Left ventricle myocardium inferior (tissue), 1 donor: ENCODE results near the gene PTGR3. TPM values are rescaled to one million over a fixed set of nuclear protein-coding genes. Genes with fewer than 3 reads are reported as not detected.

Experiments
- DNase-seq: peaks from one replicate; pipeline ENCODE4 v3.0.0-alpha.2; 2020
- H3K27ac ChIP-seq: fragments of 200-600 bp; replicated peaks from 2 replicates; pipeline ENCODE4 v1.8.0; 2021
- H3K27me3 ChIP-seq: fragments of 200-600 bp; 2 replicates; pipeline ENCODE4 v1.8.0; 2021; ENCODE audit warnings: low read depth
- H3K36me3 ChIP-seq: fragments of 200-600 bp; 2 replicates; pipeline ENCODE4 v1.8.0; 2021
- H3K4me1 ChIP-seq: fragments of 200-600 bp; 2 replicates; pipeline ENCODE4 v1.8.0; 2021
- H3K4me3 ChIP-seq: fragments of 200-600 bp; 2 replicates; pipeline ENCODE4 v1.8.0; 2021; ENCODE audit warnings: mild to moderate bottlenecking, moderate library complexity
- H3K9me3 ChIP-seq: fragments of 200-600 bp; replicated peaks from 2 replicates; pipeline ENCODE4 v1.8.0; 2021
- CTCF ChIP-seq: fragments of 200-600 bp; IDR thresholded peaks from 2 replicates; pipeline ENCODE4 v1.8.0; 2021; ENCODE audit warnings: antibody characterized with exemption, mild to moderate bottlenecking, borderline replicate concordance
- intact Hi-C: fragments of 100-400 bp; cut with micrococcal nuclease; formaldehyde crosslinking; loops from one replicate; pipeline ENCODE4 v1.11.0; 2022
- total RNA-seq: library from RNA; stranded (reverse); fragmentation: NEBNext Ultra II Directional; extraction: Animal tissue kit (Norgen Biotek cat#: 25700); gene quantifications from one replicate; pipeline ENCODE4 v1.2.1, GENCODE V29; 2021
- donor health status: DM: no; HTN: yes; CAD: no; lungs with severe emphysema.

Gene PTGR3
- total RNA-seq, 1 donor from 2014 or later: 77.3 TPM

GRCh38 chr18:75167137-75167536 is 41.8 kb downstream of the PTGR3 start:
- no peak for TF ChIP-seq CTCF
- no peak for DNase-seq
- Histone ChIP-seq H3K27me3 (no peaks in the 10 kb centered on the region), H3K27ac (peak overlapping the region; percentile 89), H3K9me3 (peaks cover 6% of the 10 kb centered on the region), H3K4me3 (peak overlapping the region; percentile 52), H3K4me1 (peaks cover 38% of the 10 kb centered on the region), H3K36me3 (no peaks in the 10 kb centered on the region)
- intact Hi-C loops: no loop called here

DNA sequence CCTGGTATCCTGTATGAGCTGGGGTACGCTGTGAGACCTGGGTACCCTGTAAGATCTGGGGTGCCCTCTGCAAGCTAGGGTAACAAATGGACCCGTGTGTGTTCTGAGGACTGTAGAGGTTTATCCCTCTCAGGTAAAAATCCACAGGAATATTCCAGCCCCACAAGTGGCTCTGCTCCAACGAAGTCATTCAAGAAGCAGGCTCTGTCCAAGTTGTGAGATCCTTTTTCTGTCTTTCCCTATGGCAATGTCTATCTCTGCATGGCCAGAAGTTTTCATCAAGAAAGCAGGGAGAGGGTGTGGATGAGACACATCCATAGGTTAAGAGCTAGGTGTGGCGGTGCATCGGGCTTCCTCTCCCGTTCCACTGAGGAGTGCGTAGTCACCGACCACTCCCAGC is 43.0 kb downstream of the PTGR3 start:
- intact Hi-C loops: no loop called here

GRCh38 chr18:75164479-75164878 is 44.5 kb downstream of the PTGR3 start:
- H3K9me3 ChIP-seq: peaks cover 6% of the 10 kb centered on the region
- TF ChIP-seq CTCF: no peak
- H3K4me3 ChIP-seq: no peak overlapping the region
- H3K27ac ChIP-seq: no peak overlapping the region
- intact Hi-C loops: no loop called here
- no peaks in the 10 kb centered on the region for H3K36me3 ChIP-seq
- H3K4me1 ChIP-seq: peaks cover 47% of the 10 kb centered on the region
- DNase-seq: no peak
- H3K27me3 ChIP-seq: no peaks in the 10 kb centered on the region

More for the DNA sequence above, 43.0 kb downstream of the PTGR3 start:
- no peak for TF ChIP-seq CTCF
- Histone ChIP-seq H3K36me3 (no peaks in the 10 kb centered on the region), H3K9me3 (peaks cover 6% of the 10 kb centered on the region), H3K4me3 (no peak overlapping the region), H3K27me3 (no peaks in the 10 kb centered on the region), H3K27ac (no peak overlapping the region), H3K4me1 (peaks cover 48% of the 10 kb centered on the region)
- no peak for DNase-seq

- H3K27ac ChIP-seq: no peak overlapping the region
- no peak for DNase-seq
- H3K4me1 ChIP-seq: peaks cover 40% of the 10 kb centered on the region
- no peaks in the 10 kb centered on the region for H3K27me3 ChIP-seq
- no peak overlapping the region for H3K4me3 ChIP-seq
- H3K36me3 ChIP-seq: no peaks in the 10 kb centered on the region
- no peak for TF ChIP-seq CTCF
- peaks cover 6% of the 10 kb centered on the region for H3K9me3 ChIP-seq
- intact Hi-C loops: no loop called here
These were observed 45.2 kb downstream of the PTGR3 start for GRCh38 chr18:75163736-75164135.

DNA sequence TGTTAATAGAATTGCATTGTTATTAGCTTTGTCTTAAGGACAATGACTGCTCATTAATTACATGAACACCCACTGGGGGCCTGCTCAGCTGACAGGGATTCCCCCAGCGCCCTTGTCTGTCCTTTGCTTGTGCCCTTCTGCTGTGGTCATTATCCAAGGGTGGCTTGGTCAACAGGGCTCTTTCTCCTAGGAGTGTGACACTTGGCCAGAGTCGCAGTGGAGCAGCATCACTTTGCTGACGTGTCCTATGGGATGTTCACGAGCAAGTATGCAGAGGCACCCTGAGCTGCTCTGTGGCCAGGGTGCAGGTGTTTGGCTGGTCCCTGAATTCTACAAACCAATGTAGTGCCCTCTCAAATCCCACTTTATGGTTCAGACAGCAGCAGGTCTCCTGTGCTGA is 46.0 kb downstream of the PTGR3 start:
- no peak for TF ChIP-seq CTCF
- H3K27ac ChIP-seq: peak overlapping the region; percentile 54
- no peaks in the 10 kb centered on the region for H3K27me3 ChIP-seq
- no peak overlapping the region for H3K4me3 ChIP-seq
- H3K36me3 ChIP-seq: no peaks in the 10 kb centered on the region
- H3K9me3 ChIP-seq: peaks cover 6% of the 10 kb centered on the region
- no peak for DNase-seq
- H3K4me1 ChIP-seq: peaks cover 32% of the 10 kb centered on the region
- intact Hi-C loops: no loop called here

DNA sequence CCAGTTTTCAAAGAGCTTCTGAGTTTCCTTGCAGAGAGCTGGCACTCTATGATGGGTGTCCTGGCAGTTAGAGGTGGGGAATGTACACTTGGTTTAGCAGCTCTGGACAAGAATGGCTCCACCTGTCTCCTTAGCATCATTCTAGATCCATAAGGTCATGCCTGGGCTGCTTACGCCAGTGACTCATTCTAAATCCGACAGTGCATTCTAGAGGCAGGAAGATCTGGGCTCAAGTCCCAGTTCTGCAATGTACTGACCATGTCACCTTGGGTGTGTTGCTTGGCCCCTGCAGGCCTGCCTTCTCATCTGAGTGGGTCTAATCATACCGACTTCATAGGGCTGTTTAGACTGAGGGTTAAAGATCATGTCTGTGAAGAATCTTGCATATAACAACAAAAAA is 46.5 kb downstream of the PTGR3 start:
- Histone ChIP-seq H3K36me3 (no peaks in the 10 kb centered on the region), H3K4me3 (no peak overlapping the region), H3K27ac (peak overlapping the region; percentile 54), H3K4me1 (peaks cover 27% of the 10 kb centered on the region), H3K27me3 (no peaks in the 10 kb centered on the region), H3K9me3 (peaks cover 6% of the 10 kb centered on the region)
- intact Hi-C loops: no loop called here
- DNase-seq: no peak
- TF ChIP-seq CTCF: peak; percentile 34
